Measurements from ENCODE around the gene TMEM258. TPM values are rescaled to one million over a fixed set of nuclear protein-coding genes. Genes with fewer than 3 reads are reported as not detected.

The TMEM258 gene
- total RNA-seq (ENCODE audit: low replicate concordance): 158 and 162 TPM in 2 replicates
- long read RNA-seq, transcript TMEM258-204 (4 exons, 575 nt): major isoform, 45 of 57 reads
- long read RNA-seq, transcript TMEM258-205 (2 exons, 553 nt): minor isoform, 5 of 57 reads
- long read RNA-seq, partial matches to known transcripts: 3 of 57 reads
- long read RNA-seq, other reads (novel, unspliced or antisense): 2 of 57 reads

DNA sequence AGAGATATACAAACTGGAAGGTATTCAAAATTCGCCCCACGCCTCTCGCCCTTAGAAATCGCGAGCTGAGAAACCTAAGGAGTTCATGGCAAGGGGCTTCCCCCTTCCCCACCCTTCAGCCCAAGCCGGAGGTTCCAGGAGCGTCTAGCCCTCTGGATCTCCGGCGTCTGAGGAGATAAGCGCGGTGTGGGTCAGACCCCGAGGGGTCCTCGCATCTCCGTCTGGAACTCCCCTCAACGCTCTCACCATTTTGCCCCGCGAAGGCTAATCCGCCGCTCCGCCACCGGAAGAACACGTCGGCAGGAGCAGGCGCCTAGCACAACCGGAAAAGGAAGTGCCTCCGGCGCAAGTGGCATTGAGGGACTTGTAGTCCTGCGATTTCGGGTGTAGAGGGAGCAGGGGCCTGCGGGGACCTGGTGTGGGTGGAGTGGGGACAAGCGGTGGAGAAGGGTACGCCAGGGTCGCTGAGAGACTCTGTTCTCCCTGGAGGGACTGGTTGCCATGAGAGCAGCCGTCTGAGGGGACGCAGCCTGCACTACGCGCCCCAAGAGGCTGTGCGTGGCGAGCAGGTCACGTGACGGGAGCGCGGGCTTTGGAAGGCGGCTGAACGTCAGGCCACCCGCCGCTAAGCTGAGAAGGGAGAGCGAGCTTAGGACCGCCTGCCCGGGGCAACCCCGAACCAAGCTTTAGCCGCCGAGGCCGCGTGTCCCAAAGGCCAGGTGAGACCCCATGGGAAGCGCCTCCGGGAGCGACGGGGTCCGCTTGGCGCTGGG, at the start of gene TMEM258, which contains the start of gene FEN1:
TMEM258 (minus strand) TSS at position 290 of the 773 bp plus-strand sequence; CDS start at position 249, 41 bp downstream.
FEN1 (plus strand) TSS at position 602 of the 773 bp plus-strand sequence. CDS start 2,451 bp downstream, outside the sequence.
- H3K4me1 Mint-ChIP-seq (ENCODE audit: unreplicated experiment): peaks cover 14% of the 10 kb centered on the region
- peak; percentile 90 for DNase-seq (ENCODE audit: extremely low spot score, unreplicated experiment)

DNA sequence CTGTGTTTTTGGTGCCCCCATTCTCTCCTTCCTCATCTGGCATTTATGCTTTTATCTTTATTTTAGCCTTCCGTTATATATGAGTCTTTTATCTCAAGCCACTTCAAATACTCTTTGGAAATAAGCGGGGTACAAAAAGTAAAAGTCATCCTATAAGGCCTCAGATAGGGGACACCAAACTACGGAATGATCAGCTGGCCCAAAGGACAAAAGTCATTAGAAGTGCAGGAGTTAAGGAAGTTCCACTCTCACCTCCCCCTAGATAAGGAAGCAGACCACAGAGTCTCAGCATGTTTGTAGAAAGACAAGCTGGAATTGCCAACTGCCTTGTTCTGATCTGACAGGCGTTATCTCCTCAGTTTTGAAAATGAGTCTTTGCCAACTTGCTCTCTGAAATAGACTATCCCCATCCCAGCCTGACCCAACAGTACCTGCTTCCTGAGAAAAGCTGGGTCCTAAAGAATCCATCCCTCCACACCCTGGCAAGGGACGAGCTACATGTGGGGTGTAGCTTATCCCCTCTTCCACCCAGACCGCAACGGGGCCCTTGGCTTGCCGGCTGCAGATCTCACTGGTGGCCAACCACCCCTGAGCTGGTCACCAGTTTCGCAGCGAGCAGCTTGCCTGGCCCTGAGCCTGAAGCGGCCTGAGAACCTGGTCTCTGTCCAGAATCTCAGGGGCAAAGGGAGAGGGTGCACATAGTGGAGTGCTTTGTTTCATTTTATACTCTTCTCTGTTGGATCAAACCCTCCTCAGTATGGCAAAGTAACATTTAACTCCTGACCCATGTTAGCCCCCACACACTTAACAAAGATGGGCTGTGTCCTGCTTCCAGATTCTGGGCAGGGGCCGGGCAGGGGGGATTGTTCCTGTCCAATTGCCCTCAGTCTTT, 49.5 kb upstream of the TMEM258 start:
- TF ChIP-seq, protein P1, sequence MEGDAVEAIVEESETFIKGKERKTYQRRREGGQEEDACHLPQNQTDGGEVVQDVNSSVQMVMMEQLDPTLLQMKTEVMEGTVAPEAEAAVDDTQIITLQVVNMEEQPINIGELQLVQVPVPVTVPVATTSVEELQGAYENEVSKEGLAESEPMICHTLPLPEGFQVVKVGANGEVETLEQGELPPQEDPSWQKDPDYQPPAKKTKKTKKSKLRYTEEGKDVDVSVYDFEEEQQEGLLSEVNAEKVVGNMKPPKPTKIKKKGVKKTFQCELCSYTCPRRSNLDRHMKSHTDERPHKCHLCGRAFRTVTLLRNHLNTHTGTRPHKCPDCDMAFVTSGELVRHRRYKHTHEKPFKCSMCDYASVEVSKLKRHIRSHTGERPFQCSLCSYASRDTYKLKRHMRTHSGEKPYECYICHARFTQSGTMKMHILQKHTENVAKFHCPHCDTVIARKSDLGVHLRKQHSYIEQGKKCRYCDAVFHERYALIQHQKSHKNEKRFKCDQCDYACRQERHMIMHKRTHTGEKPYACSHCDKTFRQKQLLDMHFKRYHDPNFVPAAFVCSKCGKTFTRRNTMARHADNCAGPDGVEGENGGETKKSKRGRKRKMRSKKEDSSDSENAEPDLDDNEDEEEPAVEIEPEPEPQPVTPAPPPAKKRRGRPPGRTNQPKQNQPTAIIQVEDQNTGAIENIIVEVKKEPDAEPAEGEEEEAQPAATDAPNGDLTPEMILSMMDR (conservative IDR thresholded peaks at IDR 0.05): no peak
- Mint-ChIP-seq H3K27me3 (no peaks in the 10 kb centered on the region), H3K4me1 (ENCODE audit: unreplicated experiment) (peaks cover 3% of the 10 kb centered on the region), H3K9me3 (no peaks in the 10 kb centered on the region), H3K36me3 (peaks cover 32% of the 10 kb centered on the region), H3K27ac (no peak overlapping the region), H3K4me3 (no peak overlapping the region)
- DNase-seq (ENCODE audit: extremely low spot score, unreplicated experiment): no peak

More for the DNA sequence above, at the start of gene TMEM258, which contains the start of gene FEN1:
- Mint-ChIP-seq H3K36me3 (peaks cover 4% of the 10 kb centered on the region), H3K27me3 (no peaks in the 10 kb centered on the region), H3K9me3 (no peaks in the 10 kb centered on the region), H3K4me3 (peak within 1 kb of the TSS; percentile 98), H3K27ac (peak within 1 kb of the TSS; percentile 98)
- TF ChIP-seq, protein P1 (conservative IDR thresholded peaks at IDR 0.05): peak; percentile 31

- Mint-ChIP-seq H3K9me3 (no peaks in the 10 kb centered on the region), H3K27me3 (no peaks in the 10 kb centered on the region), H3K4me1 (ENCODE audit: unreplicated experiment) (peaks cover 3% of the 10 kb centered on the region), H3K27ac (no peak overlapping the region), H3K4me3 (no peak overlapping the region), H3K36me3 (peaks cover 28% of the 10 kb centered on the region)
- DNase-seq (ENCODE audit: extremely low spot score, unreplicated experiment): no peak
- TF ChIP-seq, protein P1 (conservative IDR thresholded peaks at IDR 0.05): no peak
Measured at GRCh38 chr11:61840371-61840770, 48.0 kb upstream of the TMEM258 start.

DNA sequence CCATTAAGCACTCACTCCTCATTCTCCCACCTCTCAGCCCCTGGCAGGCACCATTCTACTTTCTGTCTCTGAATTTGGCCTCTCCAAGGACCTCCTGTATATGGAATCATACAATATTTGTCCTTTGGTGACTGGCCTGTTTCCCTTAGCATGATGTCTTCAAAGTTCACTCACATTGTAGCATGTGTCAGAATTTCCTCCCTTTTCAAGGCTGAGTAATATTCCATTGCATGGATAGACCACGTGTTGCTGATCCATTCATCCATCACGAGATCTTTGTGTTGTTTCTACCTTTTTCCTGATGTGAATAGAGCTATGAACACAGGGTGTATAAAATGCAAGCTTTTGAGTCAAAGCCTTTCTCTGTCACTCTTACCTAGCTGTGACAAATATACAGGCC, 47.3 kb upstream of the TMEM258 start:
- TF ChIP-seq, protein P1 (conservative IDR thresholded peaks at IDR 0.05): no peak
- no peak overlapping the region for H3K27ac Mint-ChIP-seq
- peaks cover 7% of the 10 kb centered on the region for H3K4me1 Mint-ChIP-seq (ENCODE audit: unreplicated experiment)
- DNase-seq (ENCODE audit: extremely low spot score, unreplicated experiment): no peak
- H3K4me3 Mint-ChIP-seq: no peak overlapping the region
- no peaks in the 10 kb centered on the region for H3K27me3 Mint-ChIP-seq
- H3K9me3 Mint-ChIP-seq: no peaks in the 10 kb centered on the region
- H3K36me3 Mint-ChIP-seq: peaks cover 25% of the 10 kb centered on the region

DNA sequence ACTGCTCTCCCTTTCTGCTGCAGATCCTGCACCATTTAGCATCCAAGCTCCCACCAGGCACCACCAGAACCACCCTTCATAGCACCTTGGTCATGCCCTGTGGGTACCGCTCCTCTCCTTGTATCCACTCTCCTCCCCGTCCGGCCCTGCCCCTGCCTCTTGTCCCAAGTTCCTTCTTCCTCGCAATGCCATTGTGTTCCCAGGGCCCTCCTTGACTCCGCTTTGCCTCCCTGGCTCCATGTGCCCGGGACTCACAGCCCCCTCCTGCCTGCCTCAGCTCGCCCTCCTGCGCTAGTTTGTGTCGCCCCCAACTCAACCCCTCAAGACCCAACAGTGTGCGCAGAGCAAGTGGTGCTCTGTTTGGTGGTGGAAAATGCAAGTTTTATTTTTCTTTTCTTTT, 46.5 kb upstream of the TMEM258 start:
- H3K36me3 Mint-ChIP-seq: peaks cover 27% of the 10 kb centered on the region
- H3K27me3 Mint-ChIP-seq: no peaks in the 10 kb centered on the region
- TF ChIP-seq, protein P1 (conservative IDR thresholded peaks at IDR 0.05): no peak
- H3K4me3 Mint-ChIP-seq: no peak overlapping the region
- peaks cover 10% of the 10 kb centered on the region for H3K4me1 Mint-ChIP-seq (ENCODE audit: unreplicated experiment)
- no peak for DNase-seq (ENCODE audit: extremely low spot score, unreplicated experiment)
- H3K9me3 Mint-ChIP-seq: no peaks in the 10 kb centered on the region
- no peak overlapping the region for H3K27ac Mint-ChIP-seq

All from type B pancreatic cell (in vitro differentiated cells).